ENCODE data around the gene GPR61. TPM values are rescaled to one million over a fixed set of nuclear protein-coding genes. Genes with fewer than 3 reads are reported as not detected.
A peak's percentile ranks its signal among the peaks of the same experiment; 100 is the strongest.

GPR61 gene
- total RNA-seq, 1 donor from 2014 or later, result not detected

DNA sequence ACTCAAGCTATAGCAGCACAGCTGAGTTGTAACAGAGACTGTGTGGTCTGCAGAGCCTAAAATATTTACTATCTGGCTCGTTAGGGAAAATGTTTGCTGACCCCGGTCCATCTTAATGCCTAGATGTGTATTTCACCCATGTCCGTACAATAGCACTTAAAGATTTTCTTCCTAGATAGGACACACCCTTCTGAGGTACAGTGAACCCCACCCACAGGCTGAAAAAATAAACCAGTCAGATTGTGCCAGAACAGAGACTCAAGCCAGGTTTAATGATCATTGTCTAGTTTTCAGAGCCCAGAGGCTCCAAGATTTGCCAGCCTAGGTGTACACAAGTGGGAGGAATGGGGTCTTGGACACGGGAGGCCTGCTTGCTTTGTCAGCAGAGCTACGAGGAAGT lies 35.7 kb upstream of the GPR61 start:
- TF ChIP-seq, protein P1, sequence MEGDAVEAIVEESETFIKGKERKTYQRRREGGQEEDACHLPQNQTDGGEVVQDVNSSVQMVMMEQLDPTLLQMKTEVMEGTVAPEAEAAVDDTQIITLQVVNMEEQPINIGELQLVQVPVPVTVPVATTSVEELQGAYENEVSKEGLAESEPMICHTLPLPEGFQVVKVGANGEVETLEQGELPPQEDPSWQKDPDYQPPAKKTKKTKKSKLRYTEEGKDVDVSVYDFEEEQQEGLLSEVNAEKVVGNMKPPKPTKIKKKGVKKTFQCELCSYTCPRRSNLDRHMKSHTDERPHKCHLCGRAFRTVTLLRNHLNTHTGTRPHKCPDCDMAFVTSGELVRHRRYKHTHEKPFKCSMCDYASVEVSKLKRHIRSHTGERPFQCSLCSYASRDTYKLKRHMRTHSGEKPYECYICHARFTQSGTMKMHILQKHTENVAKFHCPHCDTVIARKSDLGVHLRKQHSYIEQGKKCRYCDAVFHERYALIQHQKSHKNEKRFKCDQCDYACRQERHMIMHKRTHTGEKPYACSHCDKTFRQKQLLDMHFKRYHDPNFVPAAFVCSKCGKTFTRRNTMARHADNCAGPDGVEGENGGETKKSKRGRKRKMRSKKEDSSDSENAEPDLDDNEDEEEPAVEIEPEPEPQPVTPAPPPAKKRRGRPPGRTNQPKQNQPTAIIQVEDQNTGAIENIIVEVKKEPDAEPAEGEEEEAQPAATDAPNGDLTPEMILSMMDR (IDR thresholded peaks at IDR 0.05), result no peak
- H3K4me1 ChIP-seq, result peaks cover 45% of the 10 kb centered on the region
- H3K27ac ChIP-seq, result no peak overlapping the region

DNA sequence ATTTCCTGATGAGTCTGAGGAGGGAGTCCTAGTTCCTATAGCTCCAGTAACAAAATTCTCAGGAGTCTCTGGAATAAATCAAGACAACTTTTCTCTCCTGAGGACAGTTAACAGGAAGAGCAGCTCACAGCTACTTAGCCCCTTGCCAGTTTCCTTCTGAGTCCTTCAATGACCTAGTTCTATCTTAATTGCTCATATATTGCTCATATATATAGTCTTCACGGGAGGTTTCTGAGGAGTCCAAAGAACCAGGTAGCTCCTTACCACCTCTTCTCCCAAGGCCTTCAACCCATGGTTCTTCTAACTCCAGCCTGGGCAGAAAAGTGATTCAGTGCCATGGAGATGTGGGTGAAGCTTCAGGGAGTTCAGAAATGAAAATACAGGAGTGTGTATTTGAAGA lies 34.7 kb upstream of the GPR61 start:
- TF ChIP-seq, protein P1 (IDR thresholded peaks at IDR 0.05), result no peak
- intact Hi-C loops (cut with DNase I), result no loop called here
- Histone ChIP-seq H3K9me3 (no peaks in the 10 kb centered on the region), H3K4me3 (no peak overlapping the region), H3K4me1 (peaks cover 40% of the 10 kb centered on the region), H3K27me3 (ENCODE audit: low read depth) (no peaks in the 10 kb centered on the region), H3K36me3 (peaks cover 10% of the 10 kb centered on the region), H3K27ac (no peak overlapping the region)
- DNase-seq (no peak), ATAC-seq (no peak)

More for the DNA sequence above, 35.7 kb upstream of the GPR61 start:
- no peak overlapping the region for H3K4me3 ChIP-seq
- intact Hi-C loops (cut with DNase I), result no loop called here
- DNase-seq (no peak), ATAC-seq (no peak)
- H3K9me3 ChIP-seq, result no peaks in the 10 kb centered on the region
- no peaks in the 10 kb centered on the region for H3K27me3 ChIP-seq (ENCODE audit: low read depth)
- H3K36me3 ChIP-seq, result peaks cover 10% of the 10 kb centered on the region

DNA sequence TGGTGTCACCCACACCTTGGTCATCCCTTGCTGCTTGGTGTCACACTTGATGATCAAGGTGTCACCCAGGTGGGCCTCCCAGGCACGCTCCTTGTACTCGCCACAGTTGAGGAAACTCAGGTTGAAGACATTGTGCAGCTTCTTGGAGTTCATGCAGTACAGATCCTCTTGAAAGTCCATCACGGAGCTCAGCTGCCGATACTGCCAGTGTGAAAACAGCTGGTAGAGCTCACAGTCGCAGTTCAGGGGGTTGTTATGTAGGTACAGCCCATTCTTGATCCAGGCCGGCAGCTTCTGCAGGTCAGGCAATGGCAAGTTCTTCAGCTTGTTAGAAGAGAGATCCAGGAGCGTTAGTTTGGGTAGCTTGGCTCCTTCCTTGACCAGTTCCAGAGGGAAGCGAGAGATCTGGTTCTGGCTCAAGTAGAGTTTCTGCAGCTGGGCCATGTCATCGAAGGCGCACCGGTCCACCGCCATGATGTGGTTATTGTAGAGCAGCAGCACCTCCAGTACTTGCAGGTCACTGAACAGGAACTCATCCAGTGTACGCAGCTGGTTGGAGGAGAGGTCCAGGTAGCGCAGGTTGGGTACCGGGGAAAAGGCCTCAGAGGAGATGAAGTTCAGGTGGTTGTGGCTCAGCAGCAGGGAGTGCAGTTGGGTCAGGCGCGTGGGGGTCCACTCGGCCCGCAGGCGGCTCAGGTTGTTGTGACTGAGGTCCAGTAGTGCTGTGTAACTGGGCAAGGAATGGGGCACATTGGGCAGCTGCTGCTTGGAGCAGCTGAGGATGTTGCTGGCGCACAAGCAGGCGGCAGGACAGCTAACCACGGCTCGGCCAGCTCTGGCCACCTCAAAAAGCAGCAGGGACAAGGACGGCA lies 31.4 kb upstream of the GPR61 start:
- ATAC-seq, result no peak
- peak overlapping the region; percentile 81 for H3K4me3 ChIP-seq

DNA sequence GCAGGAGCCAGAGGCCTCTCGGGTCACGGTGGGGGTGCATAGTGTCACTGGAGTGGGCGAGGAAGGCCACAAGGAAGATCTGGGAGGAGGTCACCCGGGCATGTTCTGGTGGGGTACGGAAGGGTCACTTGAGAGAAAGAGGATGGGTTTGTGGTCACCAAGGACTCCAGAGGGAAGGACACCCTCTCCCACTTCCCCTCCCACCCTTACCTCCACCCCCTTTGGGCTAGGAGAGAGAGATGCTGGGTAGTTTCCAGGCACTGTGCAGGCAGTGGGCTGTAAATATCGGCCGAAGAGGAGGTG lies 30.8 kb upstream of the GPR61 start:
- intact Hi-C loops (cut with DNase I), result no loop called here

More for the DNA sequence above, 31.4 kb upstream of the GPR61 start:
- Histone ChIP-seq H3K4me1 (peaks cover 16% of the 10 kb centered on the region), H3K36me3 (no peaks in the 10 kb centered on the region), H3K27me3 (ENCODE audit: low read depth) (no peaks in the 10 kb centered on the region), H3K9me3 (no peaks in the 10 kb centered on the region), H3K27ac (no peak overlapping the region)
- TF ChIP-seq, protein P1 (IDR thresholded peaks at IDR 0.05), result no peak
- intact Hi-C loops (cut with DNase I), result no loop called here
- DNase-seq, result no peak

DNA sequence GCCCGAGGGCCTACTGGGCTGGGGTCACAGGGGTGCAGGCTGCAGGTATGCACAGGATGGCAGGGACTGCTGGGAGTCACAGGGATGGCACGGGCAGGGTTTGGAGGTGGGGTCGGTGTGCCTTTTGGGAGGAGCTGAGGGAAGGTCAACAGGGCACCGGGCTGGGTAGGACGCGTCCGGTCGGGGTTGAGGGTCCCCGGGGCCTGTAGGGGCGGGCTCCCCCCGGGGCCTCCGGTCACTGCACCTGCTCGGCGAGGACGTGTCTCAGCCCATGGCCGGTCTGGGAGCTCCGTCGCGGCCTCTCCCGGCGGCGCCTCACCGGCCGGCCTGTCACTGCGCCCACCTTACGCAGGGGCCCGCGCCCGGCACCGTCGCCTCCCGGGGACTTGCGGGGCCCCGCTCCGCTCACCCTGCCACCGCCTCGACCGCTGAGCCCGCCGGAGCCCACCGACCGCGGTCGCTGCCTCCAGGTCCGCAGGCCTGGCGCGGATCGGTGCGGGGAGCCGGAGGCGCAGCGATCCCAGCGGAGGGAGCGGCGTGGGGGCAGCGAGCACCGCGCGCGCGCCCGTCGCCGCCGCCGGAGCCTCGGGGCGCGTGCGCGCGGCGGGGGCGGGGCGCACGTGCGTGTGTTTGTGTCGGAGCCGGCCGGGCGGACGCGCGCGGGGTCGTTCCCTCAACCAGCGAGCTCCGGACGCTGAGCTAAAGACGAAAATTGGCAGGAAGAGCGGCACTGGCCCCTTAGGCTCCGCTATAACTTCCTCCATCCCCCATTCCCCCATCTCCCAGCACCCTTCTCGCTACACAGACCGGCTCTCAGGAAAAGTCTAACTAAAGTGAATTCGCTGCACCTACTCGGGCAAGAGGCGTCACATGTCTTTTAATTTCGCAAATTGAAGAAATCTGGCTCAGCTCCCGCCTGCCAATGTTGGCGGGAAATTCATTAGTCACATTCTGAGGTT lies 30.2 kb upstream of the GPR61 start, which contains the start of gene AMIGO1:
AMIGO1 (minus strand) TSS at position 552 of the 959 bp plus-strand sequence. CDS start 815 bp downstream, outside the sequence.
- ATAC-seq (peak; percentile 85 to 89), DNase-seq (peak; percentile 77)
- intact Hi-C loops (cut with DNase I), result no loop called here
- Histone ChIP-seq H3K27ac (peak within 1 kb of the TSS; percentile 60), H3K4me3 (peak within 1 kb of the TSS; percentile 81), H3K27me3 (ENCODE audit: low read depth) (no peaks in the 10 kb centered on the region), H3K9me3 (no peaks in the 10 kb centered on the region), H3K36me3 (no peaks in the 10 kb centered on the region), H3K4me1 (peaks cover 16% of the 10 kb centered on the region)
- TF ChIP-seq, protein P1 (IDR thresholded peaks at IDR 0.05), result no peak

More for the DNA sequence above, 30.8 kb upstream of the GPR61 start:
- Histone ChIP-seq H3K4me3 (peak overlapping the region; percentile 81), H3K27me3 (ENCODE audit: low read depth) (no peaks in the 10 kb centered on the region), H3K27ac (no peak overlapping the region), H3K9me3 (no peaks in the 10 kb centered on the region), H3K36me3 (no peaks in the 10 kb centered on the region), H3K4me1 (peaks cover 16% of the 10 kb centered on the region)
- TF ChIP-seq, protein P1 (IDR thresholded peaks at IDR 0.05), result no peak
- ATAC-seq (no peak), DNase-seq (no peak)
